DMS153 treated with DMSO at 0.1 percent for 48 hours (cell line): Measurements from ENCODE around the gene BDH2.

Experiments
- DNase-seq: peaks from one replicate; lab custom pipeline; 2025; ENCODE audit not compliant: unreplicated experiment; lab: John Stamatoyannopoulos, UW

Gene BDH2

DNA sequence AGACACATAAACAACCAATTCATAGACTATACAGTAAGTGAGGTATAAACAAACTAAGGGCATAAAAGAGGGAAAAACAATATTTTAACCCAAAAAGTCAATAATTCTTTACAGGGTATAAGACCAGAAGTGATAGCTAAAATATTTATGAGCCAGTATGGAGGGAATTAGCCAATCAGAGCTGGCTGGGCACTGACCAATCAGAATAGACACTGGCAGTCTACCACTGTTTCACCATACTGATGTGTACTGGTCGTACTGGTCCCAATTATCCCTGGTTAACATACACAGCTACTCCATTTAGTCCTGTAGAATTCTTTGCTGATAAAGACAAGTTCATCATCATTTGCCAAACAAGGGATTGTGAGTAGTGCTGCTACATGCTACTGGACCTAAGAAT, 70.3 kb downstream of the BDH2 start:
- DNase-seq: no peak
